ENCODE measurements around the gene RIIAD1. TPM values are rescaled to one million over a fixed set of nuclear protein-coding genes. Genes with fewer than 3 reads are reported as not detected.
A peak's percentile ranks its signal among the peaks of the same experiment; 100 is the strongest.

Gene RIIAD1
- polyA plus RNA-seq, 1 donor (not counting 4 experiments of a cell fraction or from before 2014, with no cell fraction given), result not detected

- Histone ChIP-seq H2AFZ (ENCODE audit: control insufficient read depth, low read length) (no peak overlapping the region), H3K4me3 (ENCODE audit: control insufficient read depth in 2 of 3, extremely low read depth in 1 of 3, insufficient read depth in 2 of 3, low read depth in 1 of 3, low read length in 3 of 3) (no peak overlapping the region), H3K36me3 (ENCODE audit: control insufficient read depth in 2 of 2, extremely low read depth in 1 of 2, insufficient read depth in 2 of 2, low read length in 2 of 2) (no peaks in the 10 kb centered on the region), H4K20me1 (ENCODE audit: control insufficient read depth, extremely low read depth, insufficient read depth, low read length) (no peaks in the 10 kb centered on the region), H3K9ac (ENCODE audit: control insufficient read depth, extremely low read depth, insufficient read depth, low read length) (no peak overlapping the region), H3K79me2 (ENCODE audit: control insufficient read depth, insufficient read depth, low read length) (no peaks in the 10 kb centered on the region), H3K27me3 (ENCODE audit: control insufficient read depth, extremely low read depth, insufficient read depth, low read length) (no peaks in the 10 kb centered on the region), H3K4me2 (ENCODE audit: control insufficient read depth, extremely low read depth, insufficient read depth, low read depth, low read length) (no peak overlapping the region), H3K9me3 (ENCODE audit: control insufficient read depth, low read depth, low read length) (peaks cover 5% of the 10 kb centered on the region), H3K4me1 (ENCODE audit: control insufficient read depth, extremely low read depth, insufficient read depth, low read length) (peaks cover 7% of the 10 kb centered on the region), H3K9me1 (ENCODE audit: control insufficient read depth, extremely low read depth, insufficient read depth, low read length) (no peaks in the 10 kb centered on the region), H3K27ac (ENCODE audit: control insufficient read depth, insufficient read depth, low read length) (no peak overlapping the region)
- dilution Hi-C loops (cut with MboI; ENCODE audit: extremely low pct_ligation_motif_present, low sequenced_read_pairs), result no loop called here
- DNase-seq (ENCODE audit: low read depth, low spot score), result no peak
- TF ChIP-seq, protein P1, sequence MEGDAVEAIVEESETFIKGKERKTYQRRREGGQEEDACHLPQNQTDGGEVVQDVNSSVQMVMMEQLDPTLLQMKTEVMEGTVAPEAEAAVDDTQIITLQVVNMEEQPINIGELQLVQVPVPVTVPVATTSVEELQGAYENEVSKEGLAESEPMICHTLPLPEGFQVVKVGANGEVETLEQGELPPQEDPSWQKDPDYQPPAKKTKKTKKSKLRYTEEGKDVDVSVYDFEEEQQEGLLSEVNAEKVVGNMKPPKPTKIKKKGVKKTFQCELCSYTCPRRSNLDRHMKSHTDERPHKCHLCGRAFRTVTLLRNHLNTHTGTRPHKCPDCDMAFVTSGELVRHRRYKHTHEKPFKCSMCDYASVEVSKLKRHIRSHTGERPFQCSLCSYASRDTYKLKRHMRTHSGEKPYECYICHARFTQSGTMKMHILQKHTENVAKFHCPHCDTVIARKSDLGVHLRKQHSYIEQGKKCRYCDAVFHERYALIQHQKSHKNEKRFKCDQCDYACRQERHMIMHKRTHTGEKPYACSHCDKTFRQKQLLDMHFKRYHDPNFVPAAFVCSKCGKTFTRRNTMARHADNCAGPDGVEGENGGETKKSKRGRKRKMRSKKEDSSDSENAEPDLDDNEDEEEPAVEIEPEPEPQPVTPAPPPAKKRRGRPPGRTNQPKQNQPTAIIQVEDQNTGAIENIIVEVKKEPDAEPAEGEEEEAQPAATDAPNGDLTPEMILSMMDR (optimal IDR thresholded peaks at IDR 0.05 in 1 of 3, IDR thresholded peaks at IDR 0.05 in 1 of 3, conservative IDR thresholded peaks at IDR 0.05 in 1 of 3; ENCODE audit: extremely low read depth in 1 of 3, insufficient read depth in 2 of 3, low read length in 3 of 3), result no peak
- TF ChIP-seq EZH2 (IDR thresholded peaks at IDR 0.05; ENCODE audit: low read length), result no peak
- FAIRE-seq, result no peak
These were observed 20.2 kb downstream of the RIIAD1 start for GRCh38 chr1:151741516-151741915.

- H3K9me1 ChIP-seq (ENCODE audit: control insufficient read depth, extremely low read depth, insufficient read depth, low read length), result no peaks in the 10 kb centered on the region
- no peaks in the 10 kb centered on the region for H3K79me2 ChIP-seq (ENCODE audit: control insufficient read depth, insufficient read depth, low read length)
- peak; percentile 71 for FAIRE-seq
- no peaks in the 10 kb centered on the region for H3K9me3 ChIP-seq (ENCODE audit: control insufficient read depth, low read depth, low read length)
- peaks cover 18% of the 10 kb centered on the region for H3K4me1 ChIP-seq (ENCODE audit: control insufficient read depth, extremely low read depth, insufficient read depth, low read length)
- H3K9ac ChIP-seq (ENCODE audit: control insufficient read depth, extremely low read depth, insufficient read depth, low read length), result no peak overlapping the region
- TF ChIP-seq, protein P1 (optimal IDR thresholded peaks at IDR 0.05 in 1 of 3, IDR thresholded peaks at IDR 0.05 in 1 of 3, conservative IDR thresholded peaks at IDR 0.05 in 1 of 3; ENCODE audit: extremely low read depth in 1 of 3, insufficient read depth in 2 of 3, low read length in 3 of 3), result no peak
- TF ChIP-seq EZH2 (IDR thresholded peaks at IDR 0.05; ENCODE audit: low read length), result no peak
- no peaks in the 10 kb centered on the region for H4K20me1 ChIP-seq (ENCODE audit: control insufficient read depth, extremely low read depth, insufficient read depth, low read length)
- peaks cover 7 to 18% of the 10 kb centered on the region in 2 experiments for H3K36me3 ChIP-seq (ENCODE audit: control insufficient read depth in 2 of 2, extremely low read depth in 1 of 2, insufficient read depth in 2 of 2, low read length in 2 of 2)
- no peak overlapping the region for H3K27ac ChIP-seq (ENCODE audit: control insufficient read depth, insufficient read depth, low read length)
- dilution Hi-C loops (cut with MboI; ENCODE audit: extremely low pct_ligation_motif_present, low sequenced_read_pairs), result no loop called here
- H3K4me3 ChIP-seq (ENCODE audit: control insufficient read depth in 2 of 3, extremely low read depth in 1 of 3, insufficient read depth in 2 of 3, low read depth in 1 of 3, low read length in 3 of 3), result no peak overlapping the region
- H3K27me3 ChIP-seq (ENCODE audit: control insufficient read depth, extremely low read depth, insufficient read depth, low read length), result no peaks in the 10 kb centered on the region
- DNase-seq (ENCODE audit: low read depth, low spot score), result no peak
- H2AFZ ChIP-seq (ENCODE audit: control insufficient read depth, low read length), result no peak overlapping the region
- H3K4me2 ChIP-seq (ENCODE audit: control insufficient read depth, extremely low read depth, insufficient read depth, low read depth, low read length), result peak overlapping the region; percentile 31
These were observed 35.0 kb downstream of the RIIAD1 start for GRCh38 chr1:151756291-151756690.

Measured in keratinocyte (primary cell).